WTC11 (cell line): ENCODE results near the gene ANKLE2. TPM values are rescaled to one million over a fixed set of nuclear protein-coding genes. Genes with fewer than 3 reads are reported as not detected.

Source experiments
- ATAC-seq: fragments of 200-7000 bp; cut with Tn5 transposase; 2 replicates; pipeline ENCODE4 v1.10.0; 2021; ENCODE audit warnings: mild to moderate bottlenecking, moderate library complexity
- CTCF ChIA-PET: fragments of 300-600 bp; sonication (Branson Sonifier 250); formaldehyde crosslinking; loops from one replicate; lab custom pipeline; 2021; ENCODE audit warnings: antibody characterized with exemption; lab: Charles Lee
- POLR2A ChIA-PET: fragments of 350-600 bp; sonication (Branson Sonifier 250); formaldehyde crosslinking; loops from one replicate; lab custom pipeline; 2021; ENCODE audit warnings: antibody characterized with exemption; lab: Charles Lee
- DNase-seq: peaks from one replicate; pipeline ENCODE4 v3.0.0; 2021; ENCODE audit warnings: low spot score
- H3K27ac Mint-ChIP-seq: 2 replicates; pipeline ENCODE4 v1.8.0; 2021; ENCODE audit warnings: mixed read lengths
- H3K27me3 Mint-ChIP-seq: 2 replicates; pipeline ENCODE4 v1.8.0; 2021; ENCODE audit warnings: low read depth, mild to moderate bottlenecking, moderate library complexity, mixed read lengths
- H3K36me3 Mint-ChIP-seq: 2 replicates; pipeline ENCODE4 v1.8.0; 2021; ENCODE audit warnings: mixed read lengths
- H3K4me1 Mint-ChIP-seq: 2 replicates; pipeline ENCODE4 v1.8.0; 2022; ENCODE audit warnings: mixed read lengths
- H3K4me3 Mint-ChIP-seq: 2 replicates; pipeline ENCODE4 v1.8.0; 2021; ENCODE audit warnings: mild to moderate bottlenecking, moderate library complexity, mixed read lengths
- H3K9me3 Mint-ChIP-seq: 2 replicates; pipeline ENCODE4 v1.8.0; 2021; ENCODE audit warnings: mixed read lengths
- AFF4 ChIP-seq: sonication (generic); formaldehyde crosslinking; IDR thresholded peaks from 2 replicates; pipeline ENCODE4 v1.8.1; 2023; ENCODE audit warnings: mild to moderate bottlenecking, missing genetic modification reagents, borderline replicate concordance
- ARID4B ChIP-seq: sonication (generic); formaldehyde crosslinking; IDR thresholded peaks from 2 replicates; pipeline ENCODE4 v1.8.0; 2023; ENCODE audit warnings: missing genetic modification reagents, mild to moderate bottlenecking, borderline replicate concordance
- CTCF ChIP-seq: fragments of 200-600 bp; IDR thresholded peaks from 2 replicates; pipeline ENCODE4 v1.8.0; 2022; ENCODE audit warnings: antibody characterized with exemption
- ESRRA ChIP-seq: sonication (generic); formaldehyde crosslinking; IDR thresholded peaks from 2 replicates; pipeline ENCODE4 v1.8.1; 2022; ENCODE audit warnings: mild to moderate bottlenecking, missing genetic modification reagents, borderline replicate concordance
- NFATC4 ChIP-seq: fragments of 250-450 bp; sonication (Bioruptor Pico); IDR thresholded peaks from 2 replicates; pipeline ENCODE4 v1.9.0; 2021; ENCODE audit warnings: mild to moderate bottlenecking
- SMAD3 ChIP-seq: sonication (generic); formaldehyde crosslinking; IDR thresholded peaks from 2 replicates; pipeline ENCODE4 v1.8.0; 2022; ENCODE audit warnings: missing genetic modification reagents, mild to moderate bottlenecking, borderline replicate concordance
- ZNF263 ChIP-seq: sonication (generic); formaldehyde crosslinking; IDR thresholded peaks from 2 replicates; pipeline ENCODE4 v1.8.1; 2022; ENCODE audit warnings: low read depth, mild to moderate bottlenecking, moderate library complexity, missing genetic modification reagents
- total RNA-seq: library from RNA; stranded (reverse); gene quantifications from 3 replicates; pipeline ENCODE4 v1.2.3, GENCODE V29; 2021
- TF ChIP-seq, protein P1 (sequence below): fragments of 250-450 bp; sonication (Bioruptor Pico); conservative IDR thresholded peaks from 2 replicates; pipeline ENCODE4 v1.9.0; 2021; ENCODE audit warnings: mild to moderate bottlenecking
- TF ChIP-seq, protein P2 (sequence below): fragments of 250-450 bp; sonication (Bioruptor Pico); IDR thresholded peaks from 2 replicates; pipeline ENCODE4 v1.9.0; 2021; ENCODE audit warnings: mild to moderate bottlenecking, borderline replicate concordance
- TF ChIP-seq, protein P3 (sequence below): fragments of 250-450 bp; sonication (Bioruptor Pico); IDR thresholded peaks from 2 replicates; pipeline ENCODE4 v1.8.0; 2021; ENCODE audit warnings: mild to moderate bottlenecking
- TF ChIP-seq, protein P4 (sequence below): sonication (generic); formaldehyde crosslinking; conservative IDR thresholded peaks from 2 replicates; pipeline ENCODE4 v1.8.1; 2023; ENCODE audit warnings: mild to moderate bottlenecking, low read depth, missing genetic modification reagents, moderate library complexity

Gene ANKLE2
- total RNA-seq, 1 experiment from 2014 or later = 63.8 TPM

DNA sequence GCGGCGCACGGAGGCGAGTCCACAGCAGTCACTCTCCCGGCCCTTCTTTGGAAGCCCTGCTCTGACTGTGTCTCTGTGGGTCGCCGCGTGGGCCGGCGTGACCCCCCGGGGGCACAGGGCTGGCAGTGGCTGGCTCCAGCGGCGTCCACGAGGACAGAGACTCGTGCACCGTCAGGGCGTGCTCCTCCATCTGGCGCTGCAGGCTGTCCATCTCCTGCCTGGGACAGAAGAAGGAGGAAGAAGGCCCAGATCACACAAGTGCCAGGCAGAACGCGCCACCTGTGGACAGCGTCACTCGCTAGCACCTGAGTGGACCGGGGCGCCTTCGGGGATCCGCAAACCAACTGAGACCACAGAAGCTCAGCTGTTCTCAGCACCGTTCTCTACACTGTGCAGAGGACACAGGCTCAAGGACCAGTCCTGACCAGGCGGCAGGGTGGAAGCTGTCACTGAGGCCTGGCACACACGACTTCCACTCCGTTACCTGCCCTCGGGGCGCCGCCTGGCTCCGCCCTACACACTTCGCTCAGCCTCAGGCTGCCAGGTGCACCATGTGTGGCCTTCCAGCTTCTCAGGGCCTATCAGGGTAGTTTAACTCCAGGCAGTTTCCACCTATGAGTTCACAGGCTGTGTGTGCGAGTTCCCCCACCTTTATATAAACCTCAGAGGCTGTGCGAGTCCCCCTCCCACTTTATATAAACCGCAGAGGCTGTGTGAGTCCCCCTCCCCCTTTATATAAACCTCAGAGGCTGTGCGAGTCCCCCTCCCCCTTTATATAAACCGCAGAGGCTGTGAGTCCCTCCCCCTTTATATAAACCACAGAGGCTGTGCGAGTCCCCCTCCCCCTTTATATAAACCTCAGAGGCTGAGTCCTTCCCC, 11.7 kb upstream of the ANKLE2 start:
- Mint-ChIP-seq H3K27me3 (no peaks in the 10 kb centered on the region), H3K4me1 (peaks cover 4% of the 10 kb centered on the region), H3K4me3 (no peak overlapping the region), H3K9me3 (no peaks in the 10 kb centered on the region), H3K36me3 (peaks cover 30% of the 10 kb centered on the region), H3K27ac (no peak overlapping the region)
- DNase-seq (no peak), ATAC-seq (no peak)
- TF ChIP-seq NFATC4 (CRISPR knock-in tag) (no peak), SMAD3 (CRISPR knock-in tag) (no peak)
- TF ChIP-seq, protein P1, sequence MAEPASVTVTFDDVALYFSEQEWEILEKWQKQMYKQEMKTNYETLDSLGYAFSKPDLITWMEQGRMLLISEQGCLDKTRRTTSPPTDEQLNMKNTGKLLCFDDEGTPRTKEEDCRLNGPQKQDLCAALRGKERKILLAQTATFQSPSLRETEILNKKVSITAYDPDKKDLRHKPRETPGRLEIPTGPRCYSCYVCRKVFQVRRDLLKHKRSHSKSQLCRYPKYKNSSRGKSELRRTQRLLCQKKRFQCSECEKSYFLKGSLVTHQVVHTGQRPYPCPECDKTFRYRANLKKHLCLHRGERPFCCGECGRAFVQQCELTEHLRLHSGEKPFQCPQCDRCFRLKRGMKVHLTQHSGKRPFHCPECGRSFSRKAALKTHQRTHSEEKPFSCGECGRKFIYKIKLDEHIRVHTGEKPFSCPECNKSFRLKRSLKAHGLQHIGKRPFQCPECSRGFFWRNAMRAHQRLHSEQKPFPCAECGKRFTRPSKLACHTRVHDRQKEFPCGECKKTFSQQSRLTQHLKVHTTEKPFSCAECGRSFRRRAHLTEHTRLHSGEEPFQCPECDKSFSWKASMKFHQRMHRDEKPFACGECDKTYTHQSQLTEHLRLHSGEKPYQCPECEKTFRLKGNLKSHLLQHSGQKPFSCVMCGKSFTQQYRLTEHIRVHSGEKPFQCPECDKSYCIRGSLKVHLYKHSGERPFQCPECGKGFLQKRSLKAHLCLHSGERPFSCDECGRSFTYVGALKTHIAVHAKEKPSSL (CRISPR knock-in tag) = no peak
- ChIA-PET POLR2A (no interaction called here), CTCF (no interaction called here)

- Mint-ChIP-seq H3K27ac (no peak overlapping the region), H3K4me3 (no peak overlapping the region), H3K27me3 (no peaks in the 10 kb centered on the region), H3K4me1 (peaks cover 5% of the 10 kb centered on the region), H3K36me3 (peaks cover 28% of the 10 kb centered on the region), H3K9me3 (no peaks in the 10 kb centered on the region)
- POLR2A ChIA-PET = no interaction called here
- CTCF ChIA-PET = no interaction called here
- ATAC-seq = no peak
- no peak for DNase-seq
- TF ChIP-seq ESRRA (CRISPR knock-in tag) (no peak), AFF4 (CRISPR knock-in tag) (no peak), ZNF263 (no peak), ARID4B (no peak), CTCF (no peak)
- TF ChIP-seq, protein P2, sequence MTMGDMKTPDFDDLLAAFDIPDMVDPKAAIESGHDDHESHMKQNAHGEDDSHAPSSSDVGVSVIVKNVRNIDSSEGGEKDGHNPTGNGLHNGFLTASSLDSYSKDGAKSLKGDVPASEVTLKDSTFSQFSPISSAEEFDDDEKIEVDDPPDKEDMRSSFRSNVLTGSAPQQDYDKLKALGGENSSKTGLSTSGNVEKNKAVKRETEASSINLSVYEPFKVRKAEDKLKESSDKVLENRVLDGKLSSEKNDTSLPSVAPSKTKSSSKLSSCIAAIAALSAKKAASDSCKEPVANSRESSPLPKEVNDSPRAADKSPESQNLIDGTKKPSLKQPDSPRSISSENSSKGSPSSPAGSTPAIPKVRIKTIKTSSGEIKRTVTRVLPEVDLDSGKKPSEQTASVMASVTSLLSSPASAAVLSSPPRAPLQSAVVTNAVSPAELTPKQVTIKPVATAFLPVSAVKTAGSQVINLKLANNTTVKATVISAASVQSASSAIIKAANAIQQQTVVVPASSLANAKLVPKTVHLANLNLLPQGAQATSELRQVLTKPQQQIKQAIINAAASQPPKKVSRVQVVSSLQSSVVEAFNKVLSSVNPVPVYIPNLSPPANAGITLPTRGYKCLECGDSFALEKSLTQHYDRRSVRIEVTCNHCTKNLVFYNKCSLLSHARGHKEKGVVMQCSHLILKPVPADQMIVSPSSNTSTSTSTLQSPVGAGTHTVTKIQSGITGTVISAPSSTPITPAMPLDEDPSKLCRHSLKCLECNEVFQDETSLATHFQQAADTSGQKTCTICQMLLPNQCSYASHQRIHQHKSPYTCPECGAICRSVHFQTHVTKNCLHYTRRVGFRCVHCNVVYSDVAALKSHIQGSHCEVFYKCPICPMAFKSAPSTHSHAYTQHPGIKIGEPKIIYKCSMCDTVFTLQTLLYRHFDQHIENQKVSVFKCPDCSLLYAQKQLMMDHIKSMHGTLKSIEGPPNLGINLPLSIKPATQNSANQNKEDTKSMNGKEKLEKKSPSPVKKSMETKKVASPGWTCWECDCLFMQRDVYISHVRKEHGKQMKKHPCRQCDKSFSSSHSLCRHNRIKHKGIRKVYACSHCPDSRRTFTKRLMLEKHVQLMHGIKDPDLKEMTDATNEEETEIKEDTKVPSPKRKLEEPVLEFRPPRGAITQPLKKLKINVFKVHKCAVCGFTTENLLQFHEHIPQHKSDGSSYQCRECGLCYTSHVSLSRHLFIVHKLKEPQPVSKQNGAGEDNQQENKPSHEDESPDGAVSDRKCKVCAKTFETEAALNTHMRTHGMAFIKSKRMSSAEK (CRISPR knock-in tag) = no peak
- TF ChIP-seq, protein P3, sequence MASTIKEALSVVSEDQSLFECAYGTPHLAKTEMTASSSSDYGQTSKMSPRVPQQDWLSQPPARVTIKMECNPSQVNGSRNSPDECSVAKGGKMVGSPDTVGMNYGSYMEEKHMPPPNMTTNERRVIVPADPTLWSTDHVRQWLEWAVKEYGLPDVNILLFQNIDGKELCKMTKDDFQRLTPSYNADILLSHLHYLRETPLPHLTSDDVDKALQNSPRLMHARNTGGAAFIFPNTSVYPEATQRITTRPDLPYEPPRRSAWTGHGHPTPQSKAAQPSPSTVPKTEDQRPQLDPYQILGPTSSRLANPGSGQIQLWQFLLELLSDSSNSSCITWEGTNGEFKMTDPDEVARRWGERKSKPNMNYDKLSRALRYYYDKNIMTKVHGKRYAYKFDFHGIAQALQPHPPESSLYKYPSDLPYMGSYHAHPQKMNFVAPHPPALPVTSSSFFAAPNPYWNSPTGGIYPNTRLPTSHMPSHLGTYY (CRISPR knock-in tag) = no peak
- TF ChIP-seq, protein P4, sequence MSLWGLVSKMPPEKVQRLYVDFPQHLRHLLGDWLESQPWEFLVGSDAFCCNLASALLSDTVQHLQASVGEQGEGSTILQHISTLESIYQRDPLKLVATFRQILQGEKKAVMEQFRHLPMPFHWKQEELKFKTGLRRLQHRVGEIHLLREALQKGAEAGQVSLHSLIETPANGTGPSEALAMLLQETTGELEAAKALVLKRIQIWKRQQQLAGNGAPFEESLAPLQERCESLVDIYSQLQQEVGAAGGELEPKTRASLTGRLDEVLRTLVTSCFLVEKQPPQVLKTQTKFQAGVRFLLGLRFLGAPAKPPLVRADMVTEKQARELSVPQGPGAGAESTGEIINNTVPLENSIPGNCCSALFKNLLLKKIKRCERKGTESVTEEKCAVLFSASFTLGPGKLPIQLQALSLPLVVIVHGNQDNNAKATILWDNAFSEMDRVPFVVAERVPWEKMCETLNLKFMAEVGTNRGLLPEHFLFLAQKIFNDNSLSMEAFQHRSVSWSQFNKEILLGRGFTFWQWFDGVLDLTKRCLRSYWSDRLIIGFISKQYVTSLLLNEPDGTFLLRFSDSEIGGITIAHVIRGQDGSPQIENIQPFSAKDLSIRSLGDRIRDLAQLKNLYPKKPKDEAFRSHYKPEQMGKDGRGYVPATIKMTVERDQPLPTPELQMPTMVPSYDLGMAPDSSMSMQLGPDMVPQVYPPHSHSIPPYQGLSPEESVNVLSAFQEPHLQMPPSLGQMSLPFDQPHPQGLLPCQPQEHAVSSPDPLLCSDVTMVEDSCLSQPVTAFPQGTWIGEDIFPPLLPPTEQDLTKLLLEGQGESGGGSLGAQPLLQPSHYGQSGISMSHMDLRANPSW (CRISPR knock-in tag) = no peak
Measured at GRCh38 chr12:132772606-132773005, 11.0 kb upstream of the ANKLE2 start.
